ENCODE measurements around the gene C1GALT1.
A peak's percentile ranks its signal among the peaks of the same experiment; 100 is the strongest.
"Not testable (repeated sequence)": the region's sequence is repeated elsewhere in the genome, so short reads cannot be mapped to it uniquely, and the experiment has no call there.

The C1GALT1 gene

GRCh38 chr7:7182156-7183060 is at the start of gene C1GALT1:
Gene C1GALT1 (plus strand): TSS chr7:7182544. CDS start chr7:7234320, 51,776 bp downstream.
- DNase-seq = peak; percentile 97

GRCh38 chr7:7134046-7134445 is 48.3 kb upstream of the C1GALT1 start:
- no peak for DNase-seq

GRCh38 chr7:7135074-7135473 is 47.3 kb upstream of the C1GALT1 start:
- no peak for DNase-seq

- not testable (repeated sequence) for DNase-seq
These were observed 46.4 kb upstream of the C1GALT1 start for GRCh38 chr7:7135924-7136323.

- no peak for DNase-seq
These were observed 45.6 kb upstream of the C1GALT1 start for GRCh38 chr7:7136466-7137381.

GRCh38 chr7:7138897-7139296 is 43.4 kb upstream of the C1GALT1 start:
- DNase-seq = no peak

- DNase-seq = not testable (repeated sequence)
These were observed 38.9 kb upstream of the C1GALT1 start for GRCh38 chr7:7143404-7143803.

GRCh38 chr7:7145151-7145550 is 37.2 kb upstream of the C1GALT1 start:
- not testable (repeated sequence) for DNase-seq

GRCh38 chr7:7146837-7147236 is 35.5 kb upstream of the C1GALT1 start:
- DNase-seq = no peak

- DNase-seq = no peak
These were observed 33.4 kb upstream of the C1GALT1 start for GRCh38 chr7:7148798-7149481.

- no peak for DNase-seq
These were observed 31.1 kb upstream of the C1GALT1 start for GRCh38 chr7:7151285-7151684.

GRCh38 chr7:7151865-7152264 is 30.5 kb upstream of the C1GALT1 start:
- DNase-seq = no peak

GRCh38 chr7:7152315-7152714 is 30.0 kb upstream of the C1GALT1 start:
- no peak for DNase-seq

- not testable (repeated sequence) for DNase-seq
These were observed 28.0 kb upstream of the C1GALT1 start for GRCh38 chr7:7154355-7154754.

- no peak for DNase-seq
These were observed 25.7 kb upstream of the C1GALT1 start for GRCh38 chr7:7156663-7157062.

- no peak for DNase-seq
These were observed 25.0 kb upstream of the C1GALT1 start for GRCh38 chr7:7157177-7157886.

- no peak for DNase-seq
These were observed 24.5 kb upstream of the C1GALT1 start for GRCh38 chr7:7157887-7158271.

GRCh38 chr7:7159063-7159658 is 23.2 kb upstream of the C1GALT1 start:
- DNase-seq = no peak

GRCh38 chr7:7164591-7164990 is 17.8 kb upstream of the C1GALT1 start:
- no peak for DNase-seq

- no peak for DNase-seq
These were observed 17.0 kb upstream of the C1GALT1 start for GRCh38 chr7:7165372-7165771.

- no peak for DNase-seq
These were observed 16.0 kb upstream of the C1GALT1 start for GRCh38 chr7:7166318-7166717.

GRCh38 chr7:7169296-7169695 is 13.0 kb upstream of the C1GALT1 start:
- no peak for DNase-seq

Measured in SHP77 treated with DMSO at 0.1 percent for 48 hours (cell line).